ENCODE results near the gene ORC1.
A peak's percentile ranks its signal among the peaks of the same experiment; 100 is the strongest.
"Not testable (repeated sequence)": the region's sequence is repeated elsewhere in the genome, so short reads cannot be mapped to it uniquely, and the experiment has no call there.

Gene ORC1

DNA sequence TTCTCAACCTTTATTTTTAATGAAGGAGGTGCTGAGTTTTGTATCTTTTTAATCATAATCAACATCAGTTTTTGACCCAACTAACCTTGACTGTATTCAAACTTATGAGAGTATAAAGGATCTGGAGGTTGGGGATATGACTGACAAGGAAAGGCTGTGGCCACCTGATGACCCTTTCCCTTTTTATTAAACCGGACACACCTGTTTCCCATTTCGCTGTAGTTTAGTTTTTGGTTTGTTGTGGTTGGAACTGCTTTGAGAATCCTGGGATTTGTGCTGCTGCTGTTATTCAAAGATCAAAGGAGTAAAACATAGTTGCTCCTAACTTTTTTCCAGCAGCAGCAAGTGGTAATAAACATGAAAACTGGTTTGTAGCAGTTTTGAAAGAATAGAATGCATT lies 12.6 kb upstream of the ORC1 start:
- DNase-seq (no peak), ATAC-seq (replicated peaks) (no peak)
- peak overlapping the region in 1 of 2 donors; percentile 39 for H3K27ac Mint-ChIP-seq
- peaks cover 88% of the 10 kb centered on the region for H3K36me3 Mint-ChIP-seq (ENCODE audit: insufficient read depth)
- H3K4me1 Mint-ChIP-seq (ENCODE audit: low read depth in 2 of 2) = peaks cover 0 to 5% of the 10 kb centered on the region in 2 donors
- H3K27me3 Mint-ChIP-seq = no peaks in the 10 kb centered on the region
- no peaks in the 10 kb centered on the region for H3K9me3 Mint-ChIP-seq
- H3K4me3 Mint-ChIP-seq = no peak overlapping the region

DNA sequence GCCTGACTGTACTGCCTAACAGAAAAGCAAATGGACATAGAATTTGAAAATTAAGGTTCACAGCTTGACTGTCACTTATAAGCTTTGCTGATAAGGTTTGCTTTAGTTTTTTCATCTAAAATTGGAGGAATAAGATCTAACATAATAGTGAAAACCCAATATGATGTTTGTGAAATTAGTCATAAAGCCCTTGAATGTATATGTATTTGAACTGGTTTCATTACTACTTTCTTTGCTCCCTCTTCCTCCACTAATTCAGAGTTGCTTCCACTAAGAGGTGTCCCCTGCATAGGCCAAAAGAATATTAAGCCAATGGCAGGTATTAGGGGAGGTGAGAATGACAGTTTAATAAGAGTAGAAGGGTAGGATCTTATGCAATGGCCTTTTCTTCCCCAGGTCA lies 10.7 kb upstream of the ORC1 start:
- DNase-seq (no peak), ATAC-seq (replicated peaks) (no peak)
- H3K27me3 Mint-ChIP-seq = no peaks in the 10 kb centered on the region
- peaks cover 4 to 5% of the 10 kb centered on the region in 2 donors for H3K4me1 Mint-ChIP-seq (ENCODE audit: low read depth in 2 of 2)
- H3K36me3 Mint-ChIP-seq (ENCODE audit: insufficient read depth) = peaks cover 93% of the 10 kb centered on the region
- H3K27ac Mint-ChIP-seq = no peak overlapping the region
- H3K4me3 Mint-ChIP-seq = no peak overlapping the region
- no peaks in the 10 kb centered on the region for H3K9me3 Mint-ChIP-seq

DNA sequence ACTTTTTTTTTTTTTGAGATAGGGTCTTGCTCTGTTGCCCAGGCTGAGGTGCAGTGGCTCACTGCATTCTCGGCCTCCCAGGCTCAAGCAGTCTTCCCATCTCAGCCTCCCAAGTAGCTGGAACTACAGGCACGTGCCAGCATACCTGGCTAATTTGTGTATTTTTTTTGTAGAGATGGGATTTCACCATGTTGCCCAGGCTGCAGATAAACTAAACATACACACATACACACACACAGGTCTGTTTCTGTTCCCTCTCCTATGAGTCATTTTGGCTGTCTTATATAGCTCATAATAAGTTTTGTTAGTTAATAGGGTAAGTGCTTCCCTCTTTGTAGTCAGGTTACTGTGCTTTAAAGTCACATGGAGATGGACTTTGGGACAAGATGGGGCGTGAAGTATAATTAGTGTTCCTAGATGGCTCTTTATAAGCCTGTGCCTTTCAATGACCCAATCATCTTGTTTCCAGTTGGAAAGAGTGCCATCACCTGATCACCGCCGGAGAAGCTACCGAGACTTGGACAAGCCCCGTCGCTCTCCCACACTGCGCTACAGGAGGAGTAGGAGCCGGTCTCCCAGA lies 9.3 kb upstream of the ORC1 start:
- ATAC-seq (replicated peaks) (no peak), DNase-seq (no peak)
- Mint-ChIP-seq H3K27ac (no peak overlapping the region), H3K4me1 (ENCODE audit: low read depth in 2 of 2) (peaks cover 4 to 5% of the 10 kb centered on the region in 2 donors), H3K27me3 (no peaks in the 10 kb centered on the region), H3K36me3 (ENCODE audit: insufficient read depth) (peaks cover 91% of the 10 kb centered on the region), H3K9me3 (no peaks in the 10 kb centered on the region), H3K4me3 (no peak overlapping the region)

DNA sequence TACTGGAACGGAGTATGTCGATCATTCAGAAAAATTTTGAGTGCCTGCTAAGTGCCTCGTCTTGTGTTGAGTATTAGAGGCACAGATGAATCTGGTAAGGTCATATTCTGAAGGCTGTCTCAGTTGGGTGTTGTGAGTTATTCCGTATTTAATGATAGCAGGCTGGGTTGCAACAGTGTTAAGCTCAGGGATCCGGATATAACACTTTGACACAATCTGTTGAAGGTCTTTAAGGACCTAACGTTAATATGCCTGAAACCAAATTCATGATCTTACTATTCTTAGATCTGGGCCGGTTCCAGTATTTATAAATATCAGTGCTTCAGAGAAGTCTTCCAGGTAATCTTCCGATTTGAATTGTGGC lies 734 bp upstream of the ORC1 start:
- Mint-ChIP-seq H3K36me3 (ENCODE audit: insufficient read depth) (peaks cover 45% of the 10 kb centered on the region), H3K27ac (peak overlapping the region; percentile 98), H3K4me1 (ENCODE audit: low read depth in 2 of 2) (peaks cover 26 to 30% of the 10 kb centered on the region in 2 donors), H3K9me3 (no peaks in the 10 kb centered on the region), H3K4me3 (peak overlapping the region; percentile 98 to 100), H3K27me3 (no peaks in the 10 kb centered on the region)
- no peak for DNase-seq
- no peak for ATAC-seq (replicated peaks)

DNA sequence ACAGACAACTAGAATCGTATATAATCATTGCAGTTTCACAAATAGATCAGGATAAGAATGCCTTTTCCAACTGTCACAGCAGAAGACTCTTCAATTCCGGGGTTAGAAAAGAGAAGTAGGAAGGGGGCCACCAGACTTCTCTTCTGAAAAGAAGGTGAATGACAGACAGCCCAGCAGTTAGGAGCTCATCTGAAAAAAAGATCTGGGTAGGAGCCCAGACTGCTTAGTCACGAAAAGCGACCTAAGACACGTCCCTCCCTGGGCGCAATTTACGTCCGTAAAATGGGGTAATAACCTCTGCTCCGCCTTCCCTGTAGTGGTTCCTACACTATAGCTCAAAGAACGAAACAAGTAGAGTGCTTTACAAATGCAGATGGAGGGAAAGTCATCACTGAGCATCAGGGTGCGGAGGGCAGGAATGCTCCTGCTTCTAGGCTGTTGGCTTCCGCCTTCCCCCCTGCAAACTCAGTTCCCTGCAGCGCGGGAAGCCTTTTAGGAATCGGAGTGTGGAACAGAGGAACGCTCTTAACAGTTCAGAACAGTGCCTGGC lies 582 bp downstream of the ORC1 start:
- Mint-ChIP-seq H3K4me1 (ENCODE audit: low read depth in 2 of 2) (peaks cover 26 to 27% of the 10 kb centered on the region in 2 donors), H3K4me3 (peak overlapping the region; percentile 98 to 100), H3K27me3 (no peaks in the 10 kb centered on the region), H3K9me3 (no peaks in the 10 kb centered on the region), H3K27ac (peak overlapping the region; percentile 98), H3K36me3 (ENCODE audit: insufficient read depth) (peaks cover 34% of the 10 kb centered on the region)
- peak; percentile 60 for ATAC-seq (replicated peaks)
- DNase-seq = peak; percentile 49 to 62 (median 50)

DNA sequence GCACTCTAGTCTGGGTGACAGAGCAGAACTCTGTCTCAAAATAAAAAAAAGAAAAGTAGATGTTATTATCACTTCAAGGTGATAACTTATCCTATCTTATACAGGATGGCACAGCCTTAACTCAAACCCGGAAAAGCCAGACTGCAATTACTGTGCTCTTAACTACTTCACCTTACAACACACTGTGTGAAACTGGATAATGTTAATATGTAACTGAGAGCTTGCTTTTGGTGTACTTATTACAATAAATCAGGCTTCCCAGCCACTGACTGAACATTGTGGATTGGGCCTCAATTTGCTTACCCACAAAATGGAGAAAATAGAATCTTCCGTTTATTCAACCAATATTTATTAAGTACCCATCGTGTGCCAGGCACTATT lies 1.4 kb downstream of the ORC1 start:
- H3K4me1 Mint-ChIP-seq (ENCODE audit: low read depth in 2 of 2) = peaks cover 26% of the 10 kb centered on the region in 2 donors
- H3K4me3 Mint-ChIP-seq = peak overlapping the region; percentile 98 to 100
- ATAC-seq (replicated peaks) = no peak
- no peaks in the 10 kb centered on the region for H3K27me3 Mint-ChIP-seq
- H3K36me3 Mint-ChIP-seq (ENCODE audit: insufficient read depth) = peaks cover 28% of the 10 kb centered on the region
- peak overlapping the region in 1 of 2 donors; percentile 98 for H3K27ac Mint-ChIP-seq
- no peaks in the 10 kb centered on the region for H3K9me3 Mint-ChIP-seq
- DNase-seq = no peak

DNA sequence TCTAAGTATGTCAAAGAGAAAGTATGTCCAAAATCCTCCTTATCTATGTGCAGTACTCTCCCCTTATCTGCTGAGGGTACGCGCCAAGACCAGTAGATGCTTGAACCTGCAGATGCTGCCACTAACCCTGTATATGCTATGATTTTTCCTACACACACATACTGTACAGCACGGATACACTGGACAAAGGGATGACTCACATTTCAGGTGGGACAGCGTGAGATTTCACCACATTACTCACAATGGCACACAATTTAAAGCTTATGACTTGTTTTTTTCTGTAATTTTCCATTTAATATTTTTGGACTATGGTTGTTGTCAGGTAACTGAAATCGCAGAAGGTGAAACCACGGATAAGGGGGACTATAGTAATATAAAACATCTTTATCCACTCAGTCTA lies 4.1 kb downstream of the ORC1 start:
- no peak overlapping the region for H3K27ac Mint-ChIP-seq
- peaks cover 11 to 16% of the 10 kb centered on the region in 2 donors for H3K4me1 Mint-ChIP-seq (ENCODE audit: low read depth in 2 of 2)
- ATAC-seq (replicated peaks) (no peak), DNase-seq (no peak)
- H3K27me3 Mint-ChIP-seq = no peaks in the 10 kb centered on the region
- H3K9me3 Mint-ChIP-seq = no peaks in the 10 kb centered on the region
- no peak overlapping the region for H3K4me3 Mint-ChIP-seq
- peaks cover 18% of the 10 kb centered on the region for H3K36me3 Mint-ChIP-seq (ENCODE audit: insufficient read depth)

DNA sequence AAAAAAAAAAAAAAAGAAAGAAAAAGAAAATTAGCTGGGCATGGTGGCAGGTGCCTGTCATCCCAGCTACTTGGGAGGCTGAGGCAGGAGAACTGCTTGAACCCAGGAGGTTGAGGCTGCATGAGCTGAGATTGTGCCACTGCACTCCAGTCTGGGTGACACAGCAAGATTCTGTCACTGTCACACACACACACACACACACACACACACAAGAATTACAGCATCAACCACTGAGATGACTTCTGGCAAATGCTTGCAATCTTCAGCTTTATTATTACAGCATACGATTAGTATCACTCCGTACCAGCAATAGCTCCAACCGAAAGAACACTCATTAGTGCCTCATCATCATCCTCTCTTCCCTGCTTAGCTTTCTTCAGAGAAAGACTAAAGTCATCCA lies 4.6 kb downstream of the ORC1 start:
- Mint-ChIP-seq H3K27me3 (no peaks in the 10 kb centered on the region), H3K9me3 (no peaks in the 10 kb centered on the region), H3K4me1 (ENCODE audit: low read depth in 2 of 2) (peaks cover 6 to 13% of the 10 kb centered on the region in 2 donors), H3K27ac (no peak overlapping the region), H3K36me3 (ENCODE audit: insufficient read depth) (peaks cover 17% of the 10 kb centered on the region), H3K4me3 (no peak overlapping the region)
- DNase-seq = no peak
- no peak for ATAC-seq (replicated peaks)

DNA sequence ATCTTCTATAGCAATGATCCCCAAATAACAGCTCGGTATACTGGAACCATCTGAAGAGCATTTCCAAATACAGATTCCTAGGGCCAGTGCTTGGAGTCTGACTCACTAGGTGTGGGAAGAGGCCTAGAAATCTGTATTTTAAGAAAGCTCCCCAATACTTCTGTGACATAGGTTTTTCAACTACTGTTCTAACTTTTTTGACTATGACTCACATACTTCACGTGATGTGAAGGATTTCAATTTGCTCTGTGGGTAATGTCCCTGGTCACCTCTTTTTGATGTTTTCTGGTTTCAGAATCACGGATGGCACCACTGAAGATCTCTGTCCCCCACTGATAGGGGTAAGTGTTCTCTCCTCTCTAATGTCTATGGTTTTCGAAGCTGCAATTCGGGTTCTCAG lies 11.0 kb downstream of the ORC1 start:
- H3K36me3 Mint-ChIP-seq (ENCODE audit: insufficient read depth) = no peaks in the 10 kb centered on the region
- H3K4me1 Mint-ChIP-seq (ENCODE audit: low read depth in 2 of 2) = no peaks in the 10 kb centered on the region

DNA sequence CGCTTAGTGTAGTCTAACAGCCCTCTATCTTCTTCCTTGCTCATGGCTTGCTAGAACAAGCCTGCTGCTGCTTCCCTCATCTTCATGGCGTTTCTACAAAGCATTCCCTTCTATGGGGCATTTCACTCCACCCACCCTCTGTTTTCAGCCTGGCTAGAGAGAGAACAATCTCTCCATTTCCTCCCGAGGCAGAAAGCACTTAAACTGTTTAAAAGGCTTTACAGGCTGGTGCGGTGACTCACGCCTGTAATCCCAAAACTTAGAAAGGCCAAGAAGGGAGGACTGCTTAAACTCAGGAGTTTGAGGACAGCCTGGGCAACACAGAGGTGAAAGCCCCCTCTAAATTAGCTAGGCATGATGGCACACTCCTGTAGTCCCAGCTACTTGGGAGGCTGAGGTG lies 17.8 kb downstream of the ORC1 start:
- Mint-ChIP-seq H3K27me3 (no peaks in the 10 kb centered on the region), H3K36me3 (ENCODE audit: insufficient read depth) (no peaks in the 10 kb centered on the region), H3K4me3 (no peak overlapping the region), H3K9me3 (no peaks in the 10 kb centered on the region), H3K27ac (no peak overlapping the region), H3K4me1 (ENCODE audit: low read depth in 2 of 2) (no peaks in the 10 kb centered on the region)
- no peak for DNase-seq
- no peak for ATAC-seq (replicated peaks)

More for the DNA sequence above, 11.0 kb downstream of the ORC1 start:
- no peak overlapping the region for H3K4me3 Mint-ChIP-seq
- no peak overlapping the region for H3K27ac Mint-ChIP-seq
- DNase-seq (no peak), ATAC-seq (replicated peaks) (no peak)
- H3K9me3 Mint-ChIP-seq = no peaks in the 10 kb centered on the region
- no peaks in the 10 kb centered on the region for H3K27me3 Mint-ChIP-seq

DNA sequence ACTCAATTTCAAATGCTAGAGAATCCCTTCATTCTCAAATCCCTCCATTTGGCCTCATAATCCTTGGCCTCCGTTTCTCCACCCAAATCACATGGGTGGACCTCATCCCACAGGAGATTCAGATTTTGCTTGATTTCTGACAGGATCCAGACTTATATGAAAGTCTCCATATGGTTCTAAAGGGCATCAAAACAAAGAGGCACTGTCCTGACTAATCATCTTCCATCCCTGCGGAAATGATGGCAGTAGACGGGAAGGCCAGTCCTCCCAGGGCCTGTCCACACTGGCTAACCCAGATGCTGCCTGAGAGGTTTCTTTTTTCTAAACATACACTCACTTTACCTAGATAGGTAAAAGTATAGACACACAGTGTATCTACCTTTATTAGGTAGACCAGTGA lies 18.8 kb downstream of the ORC1 start:
- Mint-ChIP-seq H3K36me3 (ENCODE audit: insufficient read depth) (no peaks in the 10 kb centered on the region), H3K27ac (no peak overlapping the region), H3K4me3 (no peak overlapping the region), H3K27me3 (no peaks in the 10 kb centered on the region), H3K9me3 (no peaks in the 10 kb centered on the region), H3K4me1 (ENCODE audit: low read depth in 2 of 2) (no peaks in the 10 kb centered on the region)
- DNase-seq (no peak), ATAC-seq (replicated peaks) (no peak)

DNA sequence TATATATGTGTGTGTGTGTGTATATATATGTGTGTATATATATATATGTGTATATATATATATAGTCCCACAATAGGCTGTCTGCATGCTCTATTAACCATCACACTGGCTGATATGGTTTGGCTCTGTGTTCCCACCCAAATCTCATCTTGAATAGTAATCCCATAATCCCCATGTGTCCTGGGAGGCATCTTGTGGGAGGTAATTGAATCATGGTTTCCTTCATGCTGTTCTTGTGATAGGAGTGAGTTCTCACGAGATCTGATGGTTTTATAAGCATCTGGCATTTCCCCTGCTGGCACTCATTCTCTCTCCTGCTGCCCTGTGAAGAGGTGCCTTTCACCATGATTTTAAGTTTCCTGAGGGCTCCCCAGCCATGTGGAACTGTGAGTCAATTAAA lies 34.4 kb downstream of the ORC1 start:
- ATAC-seq (replicated peaks); H3K27ac Mint-ChIP-seq; H3K27me3 Mint-ChIP-seq; H3K4me3 Mint-ChIP-seq; H3K9me3 Mint-ChIP-seq; DNase-seq: not testable (repeated sequence)
- H3K4me1 Mint-ChIP-seq (ENCODE audit: low read depth in 2 of 2) = peaks cover 13 to 15% of the 10 kb centered on the region in 2 donors
- H3K36me3 Mint-ChIP-seq (ENCODE audit: insufficient read depth) = peaks cover 14% of the 10 kb centered on the region

DNA sequence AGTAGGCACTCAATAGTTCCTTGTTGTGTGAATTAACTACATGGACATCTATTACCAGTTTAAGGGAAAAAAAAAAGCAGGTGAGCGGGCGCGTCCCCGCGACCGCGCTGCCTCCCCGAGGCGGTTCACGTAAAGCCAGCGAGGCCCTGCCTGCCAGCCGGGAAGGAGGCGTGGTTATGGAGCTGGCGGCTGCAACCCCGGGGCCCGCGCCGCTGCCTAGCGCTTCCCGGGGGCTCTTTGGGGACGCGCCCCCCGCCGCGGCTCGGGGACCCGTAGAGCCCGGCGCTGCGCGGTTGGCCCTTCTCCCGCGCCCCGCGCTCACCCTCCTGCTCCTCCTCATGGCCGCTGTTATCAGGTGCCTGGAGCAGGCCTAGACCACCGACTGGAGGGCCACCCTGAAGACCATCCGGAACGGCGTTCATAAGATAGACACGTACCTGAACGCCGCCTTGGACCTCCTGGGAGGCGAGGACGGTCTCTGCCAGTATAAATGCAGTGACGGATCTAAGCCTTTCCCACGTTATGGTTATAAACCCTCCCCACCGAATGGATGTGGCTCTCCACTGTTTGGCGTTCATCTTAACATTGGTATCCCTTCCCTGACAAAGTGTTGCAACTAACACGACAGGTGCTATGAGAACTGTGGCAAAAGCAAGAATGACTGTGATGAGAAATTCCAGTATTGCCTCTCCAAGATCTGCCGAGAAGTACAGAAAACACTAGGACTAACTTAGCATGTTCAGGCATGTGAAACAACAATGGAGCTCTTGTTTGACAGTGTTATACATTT lies 35.6 kb downstream of the ORC1 start:
- Mint-ChIP-seq H3K27ac (no peak overlapping the region), H3K4me1 (ENCODE audit: low read depth in 2 of 2) (peaks cover 20 to 26% of the 10 kb centered on the region in 2 donors), H3K9me3 (no peaks in the 10 kb centered on the region), H3K27me3 (no peaks in the 10 kb centered on the region), H3K36me3 (ENCODE audit: insufficient read depth) (peaks cover 27% of the 10 kb centered on the region), H3K4me3 (peak overlapping the region; percentile 11 to 60)
- DNase-seq (peak; percentile 30 to 36 (median 33)), ATAC-seq (replicated peaks) (no peak)

DNA sequence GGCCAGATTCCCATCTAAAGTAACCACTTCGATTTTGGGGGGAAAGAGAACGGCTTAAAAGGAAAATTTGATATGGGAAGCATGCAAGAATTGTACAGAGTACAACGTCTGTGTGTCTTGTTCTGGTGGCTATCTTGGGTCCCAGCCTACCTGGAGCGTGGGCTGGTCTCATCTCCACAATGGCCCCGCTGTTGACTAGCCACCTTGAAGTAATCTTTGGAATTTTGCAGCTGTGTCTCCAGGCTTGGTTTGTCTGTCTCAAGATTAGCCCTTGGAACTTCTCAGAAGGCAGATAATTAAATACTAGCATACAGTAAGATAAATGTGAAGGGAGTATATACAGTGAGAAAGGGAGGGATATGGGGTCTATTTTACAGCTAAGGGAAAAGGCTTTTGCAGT lies 37.0 kb downstream of the ORC1 start:
- Mint-ChIP-seq H3K36me3 (ENCODE audit: insufficient read depth) (peaks cover 35% of the 10 kb centered on the region), H3K4me1 (ENCODE audit: low read depth in 2 of 2) (peaks cover 22 to 26% of the 10 kb centered on the region in 2 donors), H3K27me3 (no peaks in the 10 kb centered on the region), H3K9me3 (no peaks in the 10 kb centered on the region), H3K4me3 (peak overlapping the region in 1 of 2 donors; percentile 97), H3K27ac (peak overlapping the region in 1 of 2 donors; percentile 38)
- DNase-seq = no peak
- ATAC-seq (replicated peaks) = no peak

All from effector memory CD8-positive, alpha-beta T cell (primary cell).